MM.1S (cell line): ENCODE measurements around the gene ABHD17B.

ENCODE experiments used
- DNase-seq: peaks from one replicate; pipeline ENCODE4 v3.0.0-alpha.2; 2015
- H2AFZ ChIP-seq: fragments of 300-600 bp; sonication (generic); 2 replicates; pipeline ENCODE4 v1.6.0; 2016; ENCODE audit warnings: antibody characterized with exemption, low read length
- H3F3A ChIP-seq: fragments of 300-600 bp; sonication (generic); 2 replicates; pipeline ENCODE4 v1.6.1; 2016; ENCODE audit warnings: mild to moderate bottlenecking, antibody characterized with exemption, low read length, moderate library complexity, mixed read lengths; ENCODE audit not compliant: insufficient read depth
- H3K27ac ChIP-seq: fragments of 300-600 bp; sonication (generic); 2 replicates; pipeline ENCODE4 v1.5.1; 2016; ENCODE audit warnings: mild to moderate bottlenecking, low read length
- H3K27me3 ChIP-seq: fragments of 300-600 bp; sonication (generic); replicated peaks from 2 replicates; pipeline ENCODE4 v1.6.0; 2016; ENCODE audit warnings: low read length; ENCODE audit not compliant: insufficient read depth
- H3K36me3 ChIP-seq: fragments of 300-600 bp; sonication (generic); replicated peaks from 2 replicates; pipeline ENCODE4 v1.6.1; 2016; ENCODE audit warnings: mild to moderate bottlenecking, low read length, mixed read lengths; ENCODE audit not compliant: insufficient read depth
- H3K4me1 ChIP-seq: fragments of 300-600 bp; sonication (generic); 2 replicates; pipeline ENCODE4 v1.6.1; 2016; ENCODE audit warnings: low read length, mixed read lengths
- H3K4me2 ChIP-seq: fragments of 300-600 bp; sonication (generic); 2 replicates; pipeline ENCODE4 v1.6.0; 2016; ENCODE audit warnings: low read depth, low read length
- H3K4me3 ChIP-seq: fragments of 300-600 bp; sonication (generic); 2 replicates; pipeline ENCODE4 v1.5.1; 2016; ENCODE audit warnings: low read length, mixed read lengths
- H3K79me2 ChIP-seq: fragments of 300-600 bp; sonication (generic); 2 replicates; pipeline ENCODE4 v1.6.1; 2016; ENCODE audit warnings: mixed run types, low read length, mixed read lengths
- H3K9ac ChIP-seq: fragments of 300-600 bp; sonication (generic); 2 replicates; pipeline ENCODE4 v1.6.1; 2016; ENCODE audit warnings: low read length, mixed read lengths
- H3K9me2 ChIP-seq: fragments of 300-600 bp; sonication (generic); replicated peaks from 2 replicates; pipeline ENCODE4 v1.6.1; 2016; ENCODE audit warnings: mild to moderate bottlenecking, low read length, mixed read lengths; ENCODE audit not compliant: insufficient read depth
- H3K9me3 ChIP-seq: fragments of 300-600 bp; sonication (generic); replicated peaks from 2 replicates; pipeline ENCODE4 v1.6.1; 2016; ENCODE audit warnings: mild to moderate bottlenecking, low read length, mixed read lengths; ENCODE audit not compliant: insufficient read depth
- H4K20me1 ChIP-seq: fragments of 300-600 bp; sonication (generic); 2 replicates; pipeline ENCODE4 v1.6.1; 2016; ENCODE audit warnings: mild to moderate bottlenecking, low read length, moderate library complexity, mixed read lengths; ENCODE audit not compliant: insufficient read depth
- CTCF ChIP-seq: fragments of 300-600 bp; sonication (generic); IDR thresholded peaks from 2 replicates; pipeline ENCODE4 v1.5.1; 2016; ENCODE audit warnings: antibody characterized with exemption, low read length, mixed read lengths
- EZH2 ChIP-seq: fragments of 300-600 bp; sonication (generic); optimal IDR thresholded peaks from 2 replicates; pipeline ENCODE3; 2017; ENCODE audit warnings: low read depth, mild to moderate bottlenecking, antibody characterized with exemption, low read length, mixed read lengths
- EZH2phosphoT487 ChIP-seq: fragments of 300-600 bp; sonication (generic); IDR thresholded peaks from 2 replicates; pipeline ENCODE4 v1.6.1; 2018; ENCODE audit warnings: antibody characterized with exemption, low read length

Gene ABHD17B

GRCh38 chr9:71944754-71945375 is 33.9 kb upstream of the ABHD17B start:
- Histone ChIP-seq H4K20me1 (no peaks in the 10 kb centered on the region), H3K9me2 (no peaks in the 10 kb centered on the region), H3K4me1 (no peaks in the 10 kb centered on the region), H3K27me3 (no peaks in the 10 kb centered on the region), H3K36me3 (peaks cover 4% of the 10 kb centered on the region; the same call in 1 of the 2 replicates), H3K9ac (no peak overlapping the region), H2AFZ (no peak overlapping the region), H3K9me3 (no peaks in the 10 kb centered on the region; the same call in 1 of the 2 replicates), H3K27ac (no peak overlapping the region), H3K4me2 (no peak overlapping the region), H3F3A (no peaks in the 10 kb centered on the region), H3K4me3 (no peak overlapping the region), H3K79me2 (peaks cover 4% of the 10 kb centered on the region; the same call in 1 of the 2 replicates)
- TF ChIP-seq EZH2: no peak
- no peak for TF ChIP-seq CTCF
- TF ChIP-seq EZH2phosphoT487: no peak
- DNase-seq: no peak

- TF ChIP-seq EZH2: no peak
- no peak for TF ChIP-seq CTCF
- no peak for TF ChIP-seq EZH2phosphoT487
- H3K9me2 ChIP-seq: no peaks in the 10 kb centered on the region
- H4K20me1 ChIP-seq: no peaks in the 10 kb centered on the region
- H3K4me3 ChIP-seq: no peak overlapping the region
- no peak overlapping the region for H2AFZ ChIP-seq
- no peaks in the 10 kb centered on the region for H3K4me1 ChIP-seq
- H3K36me3 ChIP-seq: no peaks in the 10 kb centered on the region
- H3K9ac ChIP-seq: no peak overlapping the region
- no peak overlapping the region for H3K27ac ChIP-seq
- H3K27me3 ChIP-seq: no peaks in the 10 kb centered on the region
- no peak overlapping the region for H3K4me2 ChIP-seq
- H3K79me2 ChIP-seq: peaks cover 23% of the 10 kb centered on the region
- DNase-seq: no peak
- no peaks in the 10 kb centered on the region for H3F3A ChIP-seq
- H3K9me3 ChIP-seq: no peaks in the 10 kb centered on the region; the same call in 1 of the 2 replicates
These were observed 31.1 kb upstream of the ABHD17B start for GRCh38 chr9:71941998-71942567.

- Histone ChIP-seq H3K9me2 (no peaks in the 10 kb centered on the region), H3K4me1 (no peaks in the 10 kb centered on the region), H3K27me3 (no peaks in the 10 kb centered on the region), H3K79me2 (peaks cover 26% of the 10 kb centered on the region), H3K4me3 (no peak overlapping the region), H3F3A (no peaks in the 10 kb centered on the region), H3K27ac (no peak overlapping the region), H3K9me3 (no peaks in the 10 kb centered on the region; the same call in 1 of the 2 replicates), H2AFZ (no peak overlapping the region), H3K9ac (no peak overlapping the region), H4K20me1 (no peaks in the 10 kb centered on the region), H3K36me3 (no peaks in the 10 kb centered on the region), H3K4me2 (no peak overlapping the region)
- DNase-seq: no peak
- TF ChIP-seq EZH2 (no peak), CTCF (no peak), EZH2phosphoT487 (no peak)
These were observed 30.1 kb upstream of the ABHD17B start for GRCh38 chr9:71941060-71941568.
